ENCODE data around the gene CNDP1. TPM values are rescaled to one million over a fixed set of nuclear protein-coding genes. Genes with fewer than 3 reads are reported as not detected.
A peak's percentile ranks its signal among the peaks of the same experiment; 100 is the strongest.

The CNDP1 gene
- total and polyA plus RNA-seq, 9 donors: 0.04 to 0.76 (median 0.26) TPM; not detected in 1

- H3K27me3 ChIP-seq (ENCODE audit: control insufficient read depth, insufficient read depth, low read length): no peaks in the 10 kb centered on the region
- peak within 1 kb of the TSS; percentile 99 for H3K27ac ChIP-seq (ENCODE audit: low read length)
- no peaks in the 10 kb centered on the region for H3K9me3 ChIP-seq (replicated peaks; ENCODE audit: control insufficient read depth, low read depth, low read length)
- peak within 1 kb of the TSS; percentile 90 for H3K4me3 ChIP-seq (ENCODE audit: low read length)
- DNase-seq: peak; percentile 98
- H3K4me1 ChIP-seq (ENCODE audit: control insufficient read depth, insufficient read depth, low read length): peaks cover 5% of the 10 kb centered on the region
- H3K36me3 ChIP-seq (ENCODE audit: control insufficient read depth, insufficient read depth, low read length): peaks cover 2% of the 10 kb centered on the region
- WGBS (ENCODE audit: insufficient coverage): 0% methylated on average over 56 of the region's 64 CpGs
Measured at GRCh38 chr18:74597662-74598349, 63.5 kb downstream of the CNDP1 start, which contains the start of gene ZNF407. ZNF407 (plus strand) TSS chr18:74597870; CDS start chr18:74631020, 33,150 bp downstream.

DNA sequence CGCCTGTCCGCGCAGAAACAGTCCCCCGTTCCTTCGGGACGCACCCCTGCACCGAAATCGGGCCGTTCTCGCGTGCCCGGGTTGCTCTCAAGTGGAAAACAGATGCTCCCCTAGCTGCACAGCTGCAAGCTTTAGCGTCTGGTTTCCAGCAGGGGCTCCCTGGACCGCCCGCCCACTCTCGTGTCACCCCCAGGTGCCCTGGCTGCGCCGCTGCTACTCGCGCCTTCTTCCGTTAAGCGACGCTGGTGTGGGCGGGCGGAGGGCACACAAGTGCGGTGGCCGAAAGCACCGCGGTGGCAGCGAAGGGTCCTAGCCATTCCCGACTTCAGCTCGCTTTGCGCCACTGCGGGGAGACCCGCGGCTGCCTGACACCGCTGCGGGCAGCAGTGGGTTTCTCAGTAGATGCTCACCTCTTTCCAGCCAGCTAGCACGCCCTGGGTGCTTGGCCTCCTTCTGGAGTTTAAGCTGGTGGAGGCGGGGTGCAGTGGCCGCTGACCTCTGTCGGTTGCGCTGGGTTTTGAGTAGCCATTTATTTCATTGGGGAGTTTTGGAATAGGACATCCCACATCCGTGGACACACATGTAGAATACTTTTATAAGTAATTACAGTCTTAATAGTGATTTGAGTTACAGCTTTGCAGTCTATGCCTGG is 64.2 kb downstream of the CNDP1 start:
- peak overlapping the region; percentile 90 for H3K4me3 ChIP-seq (ENCODE audit: low read length)
- H3K4me1 ChIP-seq (ENCODE audit: control insufficient read depth, insufficient read depth, low read length): peaks cover 5% of the 10 kb centered on the region
- peak; percentile 80 for DNase-seq
- H3K9me3 ChIP-seq (replicated peaks; ENCODE audit: control insufficient read depth, low read depth, low read length): no peaks in the 10 kb centered on the region
- H3K27me3 ChIP-seq (ENCODE audit: control insufficient read depth, insufficient read depth, low read length): no peaks in the 10 kb centered on the region
- under 1% methylated on average over 38 of the region's 44 CpGs for WGBS (ENCODE audit: insufficient coverage)
- peak overlapping the region; percentile 99 for H3K27ac ChIP-seq (ENCODE audit: low read length)
- H3K36me3 ChIP-seq (ENCODE audit: control insufficient read depth, insufficient read depth, low read length): no peaks in the 10 kb centered on the region

- H3K9me3 ChIP-seq (replicated peaks; ENCODE audit: control insufficient read depth, low read depth, low read length): no peaks in the 10 kb centered on the region
- no peak overlapping the region for H3K27ac ChIP-seq (ENCODE audit: low read length)
- H3K36me3 ChIP-seq (ENCODE audit: control insufficient read depth, insufficient read depth, low read length): no peaks in the 10 kb centered on the region
- peaks cover 2% of the 10 kb centered on the region for H3K4me1 ChIP-seq (ENCODE audit: control insufficient read depth, insufficient read depth, low read length)
- no peaks in the 10 kb centered on the region for H3K27me3 ChIP-seq (ENCODE audit: control insufficient read depth, insufficient read depth, low read length)
- DNase-seq: no peak
- H3K4me3 ChIP-seq (ENCODE audit: low read length): no peak overlapping the region
Measured at GRCh38 chr18:74604361-74604760, 70.1 kb downstream of the CNDP1 start.

- no peaks in the 10 kb centered on the region for H3K27me3 ChIP-seq (ENCODE audit: control insufficient read depth, insufficient read depth, low read length)
- no CpG with 5 or more reads among the region's 4 CpGs for WGBS (ENCODE audit: insufficient coverage)
- H3K9me3 ChIP-seq (replicated peaks; ENCODE audit: control insufficient read depth, low read depth, low read length): no peaks in the 10 kb centered on the region
- no peak for DNase-seq
- peaks cover 2% of the 10 kb centered on the region for H3K4me1 ChIP-seq (ENCODE audit: control insufficient read depth, insufficient read depth, low read length)
- no peak overlapping the region for H3K4me3 ChIP-seq (ENCODE audit: low read length)
- no peaks in the 10 kb centered on the region for H3K36me3 ChIP-seq (ENCODE audit: control insufficient read depth, insufficient read depth, low read length)
- H3K27ac ChIP-seq (ENCODE audit: low read length): no peak overlapping the region
Measured at GRCh38 chr18:74604774-74605173, 70.5 kb downstream of the CNDP1 start.

DNA sequence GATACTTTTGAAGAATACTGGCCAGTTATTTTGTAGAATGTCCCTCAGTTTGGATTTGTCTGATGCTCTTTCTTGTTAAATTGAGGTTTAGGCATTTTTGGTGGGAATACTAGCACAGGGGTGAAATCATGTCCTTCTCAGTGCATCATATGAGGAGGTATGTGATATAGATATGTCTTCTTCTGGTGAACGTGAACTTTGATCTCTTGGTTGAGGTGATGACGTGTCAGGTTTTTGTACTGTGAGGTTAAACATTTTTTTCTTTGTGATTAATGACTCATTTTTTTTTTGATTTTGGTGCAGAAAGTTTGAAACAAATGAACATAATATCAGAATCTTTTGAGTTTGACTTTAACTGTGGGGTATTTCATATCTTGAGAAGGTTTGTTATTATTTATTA is 74.4 kb downstream of the CNDP1 start:
- H3K27me3 ChIP-seq (ENCODE audit: control insufficient read depth, insufficient read depth, low read length): no peaks in the 10 kb centered on the region
- no peaks in the 10 kb centered on the region for H3K36me3 ChIP-seq (ENCODE audit: control insufficient read depth, insufficient read depth, low read length)
- no CpG with 5 or more reads among the region's 2 CpGs for WGBS (ENCODE audit: insufficient coverage)
- no peaks in the 10 kb centered on the region for H3K9me3 ChIP-seq (replicated peaks; ENCODE audit: control insufficient read depth, low read depth, low read length)
- H3K4me3 ChIP-seq (ENCODE audit: low read length): no peak overlapping the region
- no peak overlapping the region for H3K27ac ChIP-seq (ENCODE audit: low read length)
- no peak for DNase-seq
- peaks cover 2% of the 10 kb centered on the region for H3K4me1 ChIP-seq (ENCODE audit: control insufficient read depth, insufficient read depth, low read length)

GRCh38 chr18:74609535-74609934 is 75.2 kb downstream of the CNDP1 start:
- H3K4me3 ChIP-seq (ENCODE audit: low read length): no peak overlapping the region
- 100% methylated on average over 1 of the region's 3 CpGs for WGBS (ENCODE audit: insufficient coverage)
- no peaks in the 10 kb centered on the region for H3K27me3 ChIP-seq (ENCODE audit: control insufficient read depth, insufficient read depth, low read length)

DNA sequence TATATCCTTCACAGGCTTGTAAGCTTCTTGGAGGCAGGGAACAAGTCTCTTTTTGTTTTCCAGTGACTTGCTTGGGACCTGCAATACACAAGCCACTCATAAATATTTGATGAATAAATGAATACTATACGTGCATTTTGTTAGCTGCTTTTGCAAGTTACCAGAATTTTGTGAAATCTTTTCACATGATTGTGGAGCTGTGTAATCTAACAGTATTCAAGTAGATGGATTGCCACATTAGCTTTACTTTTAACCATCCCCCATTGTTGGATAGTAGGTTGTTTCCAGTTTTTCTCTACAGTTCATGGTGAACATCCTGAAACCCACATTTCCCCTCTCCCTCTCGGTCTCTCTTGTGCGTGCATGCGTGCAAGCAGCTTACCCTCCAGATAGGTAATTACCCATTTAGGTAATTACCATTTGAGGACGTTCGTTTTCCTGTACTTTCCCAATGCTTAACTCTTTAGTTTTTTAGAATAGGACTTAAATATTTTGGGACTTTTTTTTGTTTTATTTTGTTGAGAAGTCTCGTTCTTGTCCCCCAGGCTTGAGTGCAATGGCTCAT is 75.8 kb downstream of the CNDP1 start:
- Histone ChIP-seq H3K27ac (ENCODE audit: low read length) (no peak overlapping the region), H3K9me3 (replicated peaks; ENCODE audit: control insufficient read depth, low read depth, low read length) (no peaks in the 10 kb centered on the region), H3K27me3 (ENCODE audit: control insufficient read depth, insufficient read depth, low read length) (no peaks in the 10 kb centered on the region), H3K36me3 (ENCODE audit: control insufficient read depth, insufficient read depth, low read length) (no peaks in the 10 kb centered on the region), H3K4me1 (ENCODE audit: control insufficient read depth, insufficient read depth, low read length) (no peaks in the 10 kb centered on the region), H3K4me3 (ENCODE audit: low read length) (no peak overlapping the region)
- 86% methylated on average over 1 of the region's 7 CpGs for WGBS (ENCODE audit: insufficient coverage)
- DNase-seq: no peak

More at GRCh38 chr18:74609535-74609934, 75.2 kb downstream of the CNDP1 start:
- Histone ChIP-seq H3K9me3 (replicated peaks; ENCODE audit: control insufficient read depth, low read depth, low read length) (no peaks in the 10 kb centered on the region), H3K36me3 (ENCODE audit: control insufficient read depth, insufficient read depth, low read length) (no peaks in the 10 kb centered on the region), H3K27ac (ENCODE audit: low read length) (no peak overlapping the region), H3K4me1 (ENCODE audit: control insufficient read depth, insufficient read depth, low read length) (no peaks in the 10 kb centered on the region)
- DNase-seq: no peak

DNA sequence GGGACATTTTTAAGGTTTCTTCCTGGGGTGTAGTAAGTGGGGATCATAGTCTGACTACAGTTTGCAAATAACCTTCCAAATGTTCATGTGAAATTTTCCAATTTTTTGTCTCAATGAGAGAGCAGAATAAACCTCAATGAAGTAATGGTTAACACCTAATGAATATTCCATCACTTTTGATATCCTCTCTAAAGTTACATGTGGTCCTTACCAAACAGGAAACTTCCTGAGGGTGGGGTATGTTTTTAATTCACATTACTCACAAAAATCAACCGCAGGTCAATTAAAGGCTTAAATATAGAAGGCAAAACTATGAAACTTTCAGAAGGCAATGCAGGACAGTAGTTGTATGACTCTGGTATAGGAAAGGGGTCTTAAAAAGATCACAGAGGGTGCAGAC is 76.6 kb downstream of the CNDP1 start:
- Histone ChIP-seq H3K4me3 (ENCODE audit: low read length) (no peak overlapping the region), H3K27me3 (ENCODE audit: control insufficient read depth, insufficient read depth, low read length) (no peaks in the 10 kb centered on the region), H3K4me1 (ENCODE audit: control insufficient read depth, insufficient read depth, low read length) (no peaks in the 10 kb centered on the region), H3K27ac (ENCODE audit: low read length) (no peak overlapping the region), H3K36me3 (ENCODE audit: control insufficient read depth, insufficient read depth, low read length) (no peaks in the 10 kb centered on the region), H3K9me3 (replicated peaks; ENCODE audit: control insufficient read depth, low read depth, low read length) (no peaks in the 10 kb centered on the region)
- WGBS (ENCODE audit: insufficient coverage): no CpG with 5 or more reads among the region's 1 CpG
- DNase-seq: no peak

DNA sequence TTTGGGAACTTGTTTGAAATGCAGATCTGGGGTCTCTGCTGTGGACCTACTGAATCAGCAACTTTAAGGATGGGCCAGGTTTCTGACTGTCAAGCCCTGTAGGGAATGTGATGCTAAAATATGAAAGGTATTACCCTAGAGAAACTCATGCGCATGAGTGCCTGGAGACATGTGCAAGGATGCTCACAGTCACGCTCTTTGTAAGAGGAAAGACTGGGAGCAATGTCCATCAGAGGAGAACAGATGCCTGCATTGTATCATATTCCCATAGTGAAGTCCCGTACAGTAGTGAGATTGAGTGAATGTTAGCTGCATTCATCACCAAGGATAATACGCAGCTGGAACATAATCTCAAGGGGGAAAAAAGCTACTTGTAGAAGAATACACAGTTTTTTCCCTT is 77.5 kb downstream of the CNDP1 start:
- Histone ChIP-seq H3K4me1 (ENCODE audit: control insufficient read depth, insufficient read depth, low read length) (no peaks in the 10 kb centered on the region), H3K27ac (ENCODE audit: low read length) (no peak overlapping the region), H3K4me3 (ENCODE audit: low read length) (no peak overlapping the region), H3K36me3 (ENCODE audit: control insufficient read depth, insufficient read depth, low read length) (no peaks in the 10 kb centered on the region), H3K9me3 (replicated peaks; ENCODE audit: control insufficient read depth, low read depth, low read length) (no peaks in the 10 kb centered on the region), H3K27me3 (ENCODE audit: control insufficient read depth, insufficient read depth, low read length) (no peaks in the 10 kb centered on the region)
- 58% methylated on average over 2 of the region's 4 CpGs for WGBS (ENCODE audit: insufficient coverage)
- DNase-seq: no peak

DNA sequence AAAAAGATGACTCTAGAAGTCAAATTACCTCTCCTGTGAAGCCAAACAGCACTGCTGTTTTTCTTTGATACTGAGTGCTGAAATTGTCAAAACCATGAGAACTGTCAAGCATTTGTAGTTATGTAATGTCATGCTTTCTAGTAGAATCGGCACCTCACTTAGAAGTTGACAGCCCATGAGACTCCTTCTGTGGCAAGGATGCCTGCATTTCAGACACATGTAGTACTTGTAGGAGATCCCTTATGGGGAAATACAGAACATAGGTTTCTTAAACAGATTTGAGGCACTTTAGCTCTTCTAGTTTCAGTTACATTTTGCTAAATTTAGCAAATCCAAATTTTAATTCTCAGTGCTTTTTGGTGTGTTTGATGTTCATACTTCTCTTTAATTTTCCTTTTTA is 79.1 kb downstream of the CNDP1 start:
- Histone ChIP-seq H3K4me1 (ENCODE audit: control insufficient read depth, insufficient read depth, low read length) (no peaks in the 10 kb centered on the region), H3K9me3 (replicated peaks; ENCODE audit: control insufficient read depth, low read depth, low read length) (no peaks in the 10 kb centered on the region), H3K4me3 (ENCODE audit: low read length) (no peak overlapping the region), H3K27me3 (ENCODE audit: control insufficient read depth, insufficient read depth, low read length) (no peaks in the 10 kb centered on the region), H3K27ac (ENCODE audit: low read length) (no peak overlapping the region), H3K36me3 (ENCODE audit: control insufficient read depth, insufficient read depth, low read length) (no peaks in the 10 kb centered on the region)
- no peak for DNase-seq
- no CpG with 5 or more reads among the region's 1 CpG for WGBS (ENCODE audit: insufficient coverage)
